ENCODE results near the gene ABCC1. TPM values are rescaled to one million over a fixed set of nuclear protein-coding genes. Genes with fewer than 3 reads are reported as not detected.

The ABCC1 gene
- polyA plus RNA-seq, 3 donors = 1.4 to 23.6 (median 3.0) TPM

DNA sequence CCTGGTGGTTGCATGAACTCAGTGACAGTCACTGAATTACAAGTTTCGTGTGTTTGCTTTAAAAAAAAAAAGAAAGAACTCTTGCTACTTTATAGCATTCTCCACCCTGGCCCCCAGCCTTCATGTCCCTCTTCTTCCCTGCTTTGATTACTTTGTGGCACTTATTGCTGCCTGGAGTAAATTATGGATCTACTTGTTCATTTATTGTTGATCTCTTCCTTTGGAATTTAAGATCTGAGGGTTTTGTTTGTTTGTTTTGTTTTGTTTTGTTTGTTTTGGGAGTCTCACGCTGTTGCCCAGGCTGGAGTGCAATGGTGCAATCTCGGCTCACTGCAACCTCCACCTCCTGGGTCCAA is 147.4 kb downstream of the ABCC1 start:
- peaks cover 8 to 9% of the 10 kb centered on the region in 2 donors for H3K4me1 ChIP-seq (ENCODE audit: control insufficient read depth in 1 of 2, insufficient read depth in 2 of 2, low read length in 2 of 2)
- no peak overlapping the region for H3K4me3 ChIP-seq (replicated peaks in 1 of 3; ENCODE audit: low read depth in 2 of 3, low read length in 3 of 3)
- H3K36me3 ChIP-seq (replicated peaks in 1 of 2; ENCODE audit: control insufficient read depth in 1 of 2, insufficient read depth in 2 of 2, low read length in 2 of 2) = peaks cover 42 to 72% of the 10 kb centered on the region in 2 donors
- intact Hi-C loops (cut with micrococcal nuclease) = no loop called here
- peaks cover 68 to 85% of the 10 kb centered on the region in 2 donors for H3K36me3 Mint-ChIP-seq
- H3K27ac ChIP-seq (ENCODE audit: low read depth in 1 of 2, low read length in 2 of 2) = no peak overlapping the region
- H3K27me3 Mint-ChIP-seq (ENCODE audit: low read depth in 3 of 3) = no peaks in the 10 kb centered on the region
- WGBS (ENCODE audit: insufficient coverage) = 100% methylated on average over 1 of the region's 3 CpGs
- H3K4me3 Mint-ChIP-seq = no peak overlapping the region
- H3K9me3 Mint-ChIP-seq = no peaks in the 10 kb centered on the region
- TF ChIP-seq, protein P1, sequence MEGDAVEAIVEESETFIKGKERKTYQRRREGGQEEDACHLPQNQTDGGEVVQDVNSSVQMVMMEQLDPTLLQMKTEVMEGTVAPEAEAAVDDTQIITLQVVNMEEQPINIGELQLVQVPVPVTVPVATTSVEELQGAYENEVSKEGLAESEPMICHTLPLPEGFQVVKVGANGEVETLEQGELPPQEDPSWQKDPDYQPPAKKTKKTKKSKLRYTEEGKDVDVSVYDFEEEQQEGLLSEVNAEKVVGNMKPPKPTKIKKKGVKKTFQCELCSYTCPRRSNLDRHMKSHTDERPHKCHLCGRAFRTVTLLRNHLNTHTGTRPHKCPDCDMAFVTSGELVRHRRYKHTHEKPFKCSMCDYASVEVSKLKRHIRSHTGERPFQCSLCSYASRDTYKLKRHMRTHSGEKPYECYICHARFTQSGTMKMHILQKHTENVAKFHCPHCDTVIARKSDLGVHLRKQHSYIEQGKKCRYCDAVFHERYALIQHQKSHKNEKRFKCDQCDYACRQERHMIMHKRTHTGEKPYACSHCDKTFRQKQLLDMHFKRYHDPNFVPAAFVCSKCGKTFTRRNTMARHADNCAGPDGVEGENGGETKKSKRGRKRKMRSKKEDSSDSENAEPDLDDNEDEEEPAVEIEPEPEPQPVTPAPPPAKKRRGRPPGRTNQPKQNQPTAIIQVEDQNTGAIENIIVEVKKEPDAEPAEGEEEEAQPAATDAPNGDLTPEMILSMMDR (IDR thresholded peaks at IDR 0.05) = no peak
- peaks cover 13% of the 10 kb centered on the region for H3K4me1 Mint-ChIP-seq
- no peak overlapping the region for H3K4me2 ChIP-seq (replicated peaks; ENCODE audit: extremely low read depth, low read length, poor library complexity, severe bottlenecking)
- no peaks in the 10 kb centered on the region for H3K27me3 ChIP-seq (ENCODE audit: control insufficient read depth in 2 of 2, insufficient read depth in 2 of 2, low read length in 2 of 2)
- H3K9ac ChIP-seq (ENCODE audit: insufficient read depth, low read length, poor library complexity, severe bottlenecking) = no peak overlapping the region
- no peak overlapping the region for H3K27ac Mint-ChIP-seq
- no peak for DNase-seq
- no peaks in the 10 kb centered on the region for H3K79me2 ChIP-seq (ENCODE audit: insufficient read depth, low read length)
- H2AFZ ChIP-seq (ENCODE audit: insufficient read depth, low read depth, low read length, poor library complexity, severe bottlenecking) = no peak overlapping the region
- H4K20me1 ChIP-seq (ENCODE audit: insufficient read depth, low read length) = peaks cover 7% of the 10 kb centered on the region
- H3K9me3 ChIP-seq (replicated peaks in 1 of 2; ENCODE audit: control insufficient read depth in 1 of 2, insufficient read depth in 1 of 2, low read length in 2 of 2) = no peaks in the 10 kb centered on the region

DNA sequence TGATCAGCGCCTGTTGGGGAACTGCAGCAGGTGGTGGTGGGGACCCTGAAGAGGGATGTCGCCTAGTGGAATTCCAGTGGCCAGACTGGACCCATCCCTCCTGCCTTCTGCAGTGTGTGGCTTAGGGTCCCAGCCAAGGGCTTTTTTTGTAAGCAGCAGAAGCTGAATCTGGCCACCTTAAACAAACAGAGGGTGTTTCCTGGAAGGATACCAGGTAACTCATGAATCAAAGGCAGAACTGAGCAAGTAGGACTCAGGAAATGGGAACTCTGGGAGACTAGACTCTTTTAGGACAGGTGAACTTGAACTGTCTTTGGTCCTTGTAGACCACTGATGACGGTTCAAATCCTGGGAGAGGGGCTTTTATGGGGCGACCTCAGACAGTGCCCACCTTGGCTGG is 149.9 kb downstream of the ABCC1 start:
- Histone ChIP-seq H3K9me3 (replicated peaks in 1 of 2; ENCODE audit: control insufficient read depth in 1 of 2, insufficient read depth in 1 of 2, low read length in 2 of 2) (no peaks in the 10 kb centered on the region), H3K27me3 (ENCODE audit: control insufficient read depth in 2 of 2, insufficient read depth in 2 of 2, low read length in 2 of 2) (no peaks in the 10 kb centered on the region), H3K27ac (ENCODE audit: low read depth in 1 of 2, low read length in 2 of 2) (no peak overlapping the region), H4K20me1 (ENCODE audit: insufficient read depth, low read length) (peaks cover 4% of the 10 kb centered on the region), H3K4me2 (replicated peaks; ENCODE audit: extremely low read depth, low read length, poor library complexity, severe bottlenecking) (no peak overlapping the region), H2AFZ (ENCODE audit: insufficient read depth, low read depth, low read length, poor library complexity, severe bottlenecking) (no peak overlapping the region), H3K36me3 (replicated peaks in 1 of 2; ENCODE audit: control insufficient read depth in 1 of 2, insufficient read depth in 2 of 2, low read length in 2 of 2) (peaks cover 48 to 72% of the 10 kb centered on the region in 2 donors), H3K4me1 (ENCODE audit: control insufficient read depth in 1 of 2, insufficient read depth in 2 of 2, low read length in 2 of 2) (peaks cover 8 to 9% of the 10 kb centered on the region in 2 donors), H3K9ac (ENCODE audit: insufficient read depth, low read length, poor library complexity, severe bottlenecking) (no peak overlapping the region), H3K79me2 (ENCODE audit: insufficient read depth, low read length) (no peaks in the 10 kb centered on the region), H3K4me3 (replicated peaks in 1 of 3; ENCODE audit: low read depth in 2 of 3, low read length in 3 of 3) (no peak overlapping the region)
- WGBS (ENCODE audit: insufficient coverage) = 100% methylated on average over 3 of the region's 4 CpGs
- TF ChIP-seq, protein P1 (IDR thresholded peaks at IDR 0.05) = no peak
- Mint-ChIP-seq H3K27me3 (ENCODE audit: low read depth in 3 of 3) (no peaks in the 10 kb centered on the region), H3K4me1 (peaks cover 13% of the 10 kb centered on the region), H3K27ac (no peak overlapping the region), H3K9me3 (peaks cover 0 to 7% (median 2%) of the 10 kb centered on the region in 7 donors), H3K4me3 (no peak overlapping the region), H3K36me3 (peaks cover 67 to 83% of the 10 kb centered on the region in 2 donors)
- intact Hi-C loops (cut with micrococcal nuclease) = no loop called here
- no peak for DNase-seq
